ENCODE data around the gene ZCCHC7. TPM values are rescaled to one million over a fixed set of nuclear protein-coding genes. Genes with fewer than 3 reads are reported as not detected.

ZCCHC7 gene
- total and polyA plus RNA-seq, 2 of the 8 experiments (the other 6 are each of a cell fraction or from before 2014, with no cell fraction given) = 12.2 to 27.5 TPM

- no peak overlapping the region for H2AFZ ChIP-seq (ENCODE audit: low read length)
- 96% methylated on average over 1 of the region's 1 CpG; no CpG with 5 or more reads in 1 of the 2 experiments for WGBS, 2 experiments (ENCODE audit: extremely low coverage in 1 of 2, insufficient coverage in 1 of 2, insufficient read length in 1 of 2, insufficient replicate concordance in 2 of 2, low coverage in 1 of 2, low lambda C conversion rate in 2 of 2, missing lambda C conversion rate in 1 of 2)
- H3K79me2 ChIP-seq (ENCODE audit: control insufficient read depth in 1 of 2, insufficient read depth in 2 of 2, low read length in 2 of 2) = no peaks in the 10 kb centered on the region
- POLR2A ChIA-PET (ENCODE audit: partially characterized antibody) = no interaction called here
- no peak overlapping the region for H2BK15ac ChIP-seq (ENCODE audit: low read length)
- H3K4me1 ChIP-seq (replicated peaks in 1 of 4; ENCODE audit: control insufficient read depth in 3 of 4, insufficient read depth in 4 of 4, low read length in 3 of 4) = peaks cover 0 to 21% (median 10%) of the 10 kb centered on the region in 4 experiments; a peak in 6 of 7 replicates
- H3K79me1 ChIP-seq (ENCODE audit: low read depth, low read length) = no peaks in the 10 kb centered on the region
- H2BK12ac ChIP-seq (ENCODE audit: low read depth, low read length) = no peak overlapping the region
- CTCF ChIA-PET (ENCODE audit: partially characterized antibody) = interaction anchor here (0.9 to 1.8 kb wide), 2 partner anchors 9 to 24 kb away, joined by 3 to 4 read pairs; no protein-coding TSS in a partner anchor
- H3K4me2 ChIP-seq (ENCODE audit: insufficient read depth in 1 of 2, low read depth in 2 of 2, low read length in 2 of 2) = no peak overlapping the region
- no peak overlapping the region for H3K4me3 ChIP-seq (ENCODE audit: extremely low read depth in 1 of 4, insufficient read depth in 2 of 4, low read depth in 3 of 4, low read length in 4 of 4)
- H4K20me1 ChIP-seq (replicated peaks in 1 of 2; ENCODE audit: control insufficient read depth in 1 of 2, insufficient read depth in 2 of 2, low read length in 2 of 2) = peaks cover 1 to 2% of the 10 kb centered on the region in 2 experiments
- H3K56ac ChIP-seq (replicated peaks; ENCODE audit: insufficient read length, low read depth, low read length) = no peak overlapping the region
- no peak overlapping the region for H3K27ac ChIP-seq (ENCODE audit: low read depth, low read length)
- H2BK20ac ChIP-seq (ENCODE audit: low read length) = no peak overlapping the region
- H4K8ac ChIP-seq (ENCODE audit: extremely low read depth, insufficient read depth, low read length) = no peak overlapping the region
- no peaks in the 10 kb centered on the region for H3K27me3 ChIP-seq (replicated peaks in 1 of 4; ENCODE audit: control insufficient read depth in 3 of 4, extremely low read depth in 1 of 4, insufficient read depth in 3 of 4, low read length in 3 of 4)
- no peak overlapping the region for H3K4ac ChIP-seq (replicated peaks; ENCODE audit: insufficient read length, low read depth, low read length)
- FAIRE-seq (no peak), DNase-seq (ENCODE audit: low read depth in 1 of 2, low spot score in 2 of 2) (no peak)
- H3K36me3 ChIP-seq (ENCODE audit: control insufficient read depth in 2 of 4, insufficient read depth in 4 of 4, low read length in 3 of 4) = no peaks in the 10 kb centered on the region
- no peaks in the 10 kb centered on the region for H3K9me3 ChIP-seq (ENCODE audit: insufficient read depth in 2 of 2, low read depth in 1 of 2, low read length in 1 of 2)
- no peak overlapping the region for H4K91ac ChIP-seq (replicated peaks; ENCODE audit: insufficient read length, low read length)
- H2BK5ac ChIP-seq (ENCODE audit: low read depth, low read length) = no peak overlapping the region
- H2BK120ac ChIP-seq (replicated peaks; ENCODE audit: low read depth, low read length) = no peak overlapping the region
- no peak overlapping the region for H4K5ac ChIP-seq (ENCODE audit: insufficient read length, low read depth, low read length)
- H2AK5ac ChIP-seq (ENCODE audit: low read depth, low read length) = no peak overlapping the region
- no peak overlapping the region for H3K18ac ChIP-seq (ENCODE audit: extremely low read depth, low read length)
- H3K9ac ChIP-seq (replicated peaks in 1 of 4; ENCODE audit: extremely low read depth in 1 of 4, low read depth in 3 of 4, low read length in 3 of 4) = no peak overlapping the region
- H3K14ac ChIP-seq (ENCODE audit: insufficient read length) = no peak overlapping the region
- H3K23ac ChIP-seq (ENCODE audit: insufficient read length) = no peak overlapping the region
- no peaks in the 10 kb centered on the region; the same call in 1 of the 2 replicates for H3K23me2 ChIP-seq (ENCODE audit: low read depth, low read length)
Observed at GRCh38 chr9:37340961-37341360, 220.6 kb downstream of the ZCCHC7 start.
